ENCODE data around the gene RCBTB2. TPM values are rescaled to one million over a fixed set of nuclear protein-coding genes. Genes with fewer than 3 reads are reported as not detected.
A peak's percentile ranks its signal among the peaks of the same experiment; 100 is the strongest.

RCBTB2 gene
- total RNA-seq, 4 donors from 2014 or later = 5.2 to 8.1 (median 6.1) TPM

GRCh38 chr13:48574041-48574796 lies 41.3 kb upstream of the RCBTB2 start:
- Histone ChIP-seq H3K4me1 (peaks cover 0 to 19% (median 5%) of the 10 kb centered on the region in 4 donors), H3K9me3 (no peaks in the 10 kb centered on the region), H3K36me3 (no peaks in the 10 kb centered on the region), H3K27ac (no peak overlapping the region), H3K4me3 (no peak overlapping the region), H3K27me3 (no peaks in the 10 kb centered on the region)
- intact Hi-C loops (cut with DNase I; ENCODE audit: low total_unique reads) = no loop called here
- 86 to 100% methylated on average over 1 to 5 of the region's 5 CpGs for WGBS, 2 donors (ENCODE audit: low coverage in 1 of 2)
- no peak for DNase-seq
- in situ Hi-C loops (cut with MboI; ENCODE audit: low pct_ligation_motif_present in 1 of 4, low pct_unique_long_range_greater_than_20kb in 1 of 4, low sequenced_read_pairs in 3 of 4) = loop anchor here in 1 of 4 donors (10.0 kb wide), 1 partner anchor 449 kb away; no protein-coding TSS in a partner anchor
- TF ChIP-seq CTCF (IDR thresholded peaks at IDR 0.05) = no peak

- no peak for DNase-seq
- peak overlapping the region in 2 of 4 donors; percentile 12 to 22 for H3K27ac ChIP-seq
Measured at GRCh38 chr13:48573213-48574007, 40.5 kb upstream of the RCBTB2 start.

GRCh38 chr13:48571126-48571913 lies 38.4 kb upstream of the RCBTB2 start:
- H3K4me3 ChIP-seq = no peak overlapping the region
- intact Hi-C loops (cut with DNase I; ENCODE audit: low total_unique reads) = no loop called here

More at GRCh38 chr13:48573213-48574007, 40.5 kb upstream of the RCBTB2 start:
- no peaks in the 10 kb centered on the region for H3K9me3 ChIP-seq
- 78 to 88% methylated on average over 5 to 7 of the region's 7 CpGs for WGBS, 2 donors (ENCODE audit: low coverage in 1 of 2)
- intact Hi-C loops (cut with DNase I; ENCODE audit: low total_unique reads) = no loop called here
- no peaks in the 10 kb centered on the region for H3K27me3 ChIP-seq
- no peak overlapping the region for H3K4me3 ChIP-seq
- in situ Hi-C loops (cut with MboI; ENCODE audit: low pct_ligation_motif_present in 1 of 4, low pct_unique_long_range_greater_than_20kb in 1 of 4, low sequenced_read_pairs in 3 of 4) = loop anchor here in 1 of 4 donors (10.0 kb wide), 1 partner anchor 449 kb away; no protein-coding TSS in a partner anchor
- TF ChIP-seq EP300 (IDR thresholded peaks at IDR 0.05; ENCODE audit: low read depth) (no peak), POLR2AphosphoS5 (IDR thresholded peaks at IDR 0.05) (no peak), POLR2A (IDR thresholded peaks at IDR 0.05) (no peak), CTCF (IDR thresholded peaks at IDR 0.05) (no peak)
- H3K36me3 ChIP-seq = no peaks in the 10 kb centered on the region
- peaks cover 0 to 27% (median 5%) of the 10 kb centered on the region in 4 donors for H3K4me1 ChIP-seq

More at GRCh38 chr13:48571126-48571913, 38.4 kb upstream of the RCBTB2 start:
- 45 to 69% methylated on average over 8 to 9 of the region's 9 CpGs for WGBS, 2 donors (ENCODE audit: low coverage in 1 of 2)
- in situ Hi-C loops (cut with MboI; ENCODE audit: low pct_ligation_motif_present in 1 of 4, low pct_unique_long_range_greater_than_20kb in 1 of 4, low sequenced_read_pairs in 3 of 4) = loop anchor here in 1 of 4 donors (10.0 kb wide), 1 partner anchor 447 kb away; no protein-coding TSS in a partner anchor
- peak overlapping the region; percentile 76 to 83 (median 82) for H3K27ac ChIP-seq
- no peak for TF ChIP-seq CTCF (IDR thresholded peaks at IDR 0.05)
- H3K27me3 ChIP-seq = no peaks in the 10 kb centered on the region
- peaks cover 0 to 41% (median 5%) of the 10 kb centered on the region in 4 donors for H3K4me1 ChIP-seq
- no peaks in the 10 kb centered on the region for H3K9me3 ChIP-seq
- no peak for DNase-seq
- H3K36me3 ChIP-seq = no peaks in the 10 kb centered on the region
